ENCODE results near the gene RNF103.

DNA sequence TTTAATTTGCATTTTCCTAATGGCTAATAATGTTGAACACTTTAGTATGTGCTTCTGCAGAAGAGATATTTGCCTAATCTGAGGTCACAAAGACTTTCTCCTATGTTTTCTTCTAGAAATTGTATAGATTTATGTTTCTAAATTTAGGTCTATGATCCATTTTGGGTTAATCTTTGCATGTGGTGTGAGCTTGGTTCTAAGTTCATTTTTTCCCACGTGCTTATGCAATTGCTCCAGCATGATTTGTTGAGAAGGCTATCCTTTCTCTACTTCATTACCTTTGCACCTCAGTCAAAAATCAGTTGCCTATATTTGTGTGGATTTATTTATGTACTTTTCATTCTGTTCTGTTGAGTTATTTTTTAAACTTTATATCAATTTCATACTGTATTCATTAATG, 15.0 kb upstream of the RNF103 start:
- TF ChIP-seq ZNF274 (IDR thresholded peaks at IDR 0.05; ENCODE audit: low read depth, low read length): no peak
- no peak for TF ChIP-seq YY1 (IDR thresholded peaks at IDR 0.05; ENCODE audit: insufficient read depth, insufficient read length)

Data from NT2/D1 (cell line).